Uterus (tissue), 4 donors: Measurements from ENCODE around the gene ECPAS. TPM values are rescaled to one million over a fixed set of nuclear protein-coding genes. Genes with fewer than 3 reads are reported as not detected.
A peak's percentile ranks its signal among the peaks of the same experiment; 100 is the strongest.
"Not testable (repeated sequence)": the region's sequence is repeated elsewhere in the genome, so short reads cannot be mapped to it uniquely, and the experiment has no call there.

Source experiments
- DNase-seq, 2 donors: peaks; one replicate each; pipeline ENCODE4 v3.0.0-alpha.2; 2019 to 2020
- H3K27ac ChIP-seq, 2 donors: fragments of 200-600 bp; sonication (generic); 1 replicate in 1 of 2; 2 replicates in 1 of 2; pipeline ENCODE4 v1.5.1; 2016 to 2018
- H3K27me3 ChIP-seq, 2 donors: fragments of 200-600 bp; sonication (generic); one replicate each; pipeline ENCODE4 v1.5.1; 2018 to 2019; ENCODE audit warnings: control low read depth in 1 of 2
- H3K36me3 ChIP-seq, 2 donors: fragments of 200-600 bp; sonication (generic); one replicate each; pipeline ENCODE4 v1.5.1; 2019; ENCODE audit warnings: control low read depth in 1 of 2
- H3K4me1 ChIP-seq, 2 donors: fragments of 200-600 bp; sonication (generic); one replicate each; pipeline ENCODE4 v1.5.1; 2018 to 2019; ENCODE audit warnings: control low read depth in 1 of 2
- H3K4me3 ChIP-seq, 2 donors: fragments of 200-600 bp; sonication (generic); 1 replicate in 1 of 2; 2 replicates in 1 of 2; pipeline ENCODE4 v1.5.1; 2018 to 2019; ENCODE audit warnings: mild to moderate bottlenecking in 1 of 2
- H3K9me3 ChIP-seq, 2 donors: fragments of 200-600 bp; sonication (generic); one replicate each; pipeline ENCODE4 v1.5.1; 2019; ENCODE audit warnings: control low read depth in 1 of 2
- CTCF ChIP-seq, 4 experiments: fragments of 200-600 bp in 2 of 4; fragments of 450-650 bp in 2 of 4; sonication (generic) in 2 of 4; IDR thresholded peaks; one replicate each; pipeline ENCODE4 v1.5.1; 2016 to 2019; ENCODE audit warnings: antibody characterized with exemption in 4 of 4, mild to moderate bottlenecking in 2 of 4, moderate library complexity in 1 of 4
- POLR2A ChIP-seq, 2 donors: fragments of 450-650 bp; IDR thresholded peaks; one replicate each; pipeline ENCODE4 v1.6.1; 2016; ENCODE audit warnings: antibody characterized with exemption in 2 of 2, mild to moderate bottlenecking in 1 of 2, moderate library complexity in 1 of 2
- intact Hi-C: fragments of 100-400 bp; cut with DNase I; formaldehyde crosslinking; loops from one replicate; pipeline ENCODE4 v1.15.1; 2023; ENCODE audit warnings: low total_unique reads
- total RNA-seq, 4 donors: library from RNA; depleted of rRNA in 3 of 4; stranded (reverse); fragments of >200 nt in 3 of 4; gene quantifications; one replicate each; pipeline versions ENCODE4 v1.1.0 to v1.2.4, GENCODE V29; 2014 to 2023
- donor health status: DM: yes; HTN: yes; CAD: no.

The ECPAS gene
- total RNA-seq, 4 donors from 2014 or later = 56.1 to 115 (median 84.4) TPM

GRCh38 chr9:111525056-111525977 lies 41.1 kb upstream of the ECPAS start, which contains the start of gene ZNF483:
Gene ZNF483 (plus strand): TSS chr9:111525179. CDS start chr9:111527396, 2,217 bp downstream.
- intact Hi-C loops = no loop called here
- TF ChIP-seq POLR2A (IDR thresholded peaks at IDR 0.05) (peak in 1 of 2 donors; percentile 65), CTCF (IDR thresholded peaks at IDR 0.05) (no peak)
- peak; percentile 80 to 83 for DNase-seq
- Histone ChIP-seq H3K27ac (peak within 1 kb of the TSS; percentile 77 to 78), H3K36me3 (no peaks in the 10 kb centered on the region), H3K4me1 (no peaks in the 10 kb centered on the region), H3K9me3 (no peaks in the 10 kb centered on the region), H3K4me3 (peak within 1 kb of the TSS; percentile 90 to 100), H3K27me3 (no peaks in the 10 kb centered on the region)

- peak overlapping the region; percentile 90 to 100 for H3K4me3 ChIP-seq
- TF ChIP-seq CTCF (IDR thresholded peaks at IDR 0.05) (no peak), POLR2A (IDR thresholded peaks at IDR 0.05) (no peak)
- no peaks in the 10 kb centered on the region for H3K27me3 ChIP-seq
- H3K27ac ChIP-seq = peak overlapping the region; percentile 77 to 78
- DNase-seq = no peak
- no peaks in the 10 kb centered on the region for H3K4me1 ChIP-seq
- intact Hi-C loops = no loop called here
- no peaks in the 10 kb centered on the region for H3K9me3 ChIP-seq
- no peaks in the 10 kb centered on the region for H3K36me3 ChIP-seq
Measured at GRCh38 chr9:111524731-111525055, 40.5 kb upstream of the ECPAS start.

- intact Hi-C loops = no loop called here
- Histone ChIP-seq H3K4me3 (no peak overlapping the region), H3K36me3 (no peaks in the 10 kb centered on the region)
Measured at GRCh38 chr9:111516061-111516465, 31.9 kb upstream of the ECPAS start.

GRCh38 chr9:111514967-111515366 lies 30.8 kb upstream of the ECPAS start:
- H3K4me3 ChIP-seq = no peak overlapping the region
- no peaks in the 10 kb centered on the region for H3K9me3 ChIP-seq
- no peak overlapping the region for H3K27ac ChIP-seq
- no peak for TF ChIP-seq CTCF (IDR thresholded peaks at IDR 0.05)
- no peak for TF ChIP-seq POLR2A (IDR thresholded peaks at IDR 0.05)
- intact Hi-C loops = no loop called here
- no peaks in the 10 kb centered on the region for H3K4me1 ChIP-seq
- DNase-seq = no peak
- no peaks in the 10 kb centered on the region for H3K36me3 ChIP-seq
- no peaks in the 10 kb centered on the region for H3K27me3 ChIP-seq

More at GRCh38 chr9:111516061-111516465, 31.9 kb upstream of the ECPAS start:
- H3K4me1 ChIP-seq = no peaks in the 10 kb centered on the region
- no peak overlapping the region for H3K27ac ChIP-seq
- no peak for DNase-seq
- TF ChIP-seq CTCF (IDR thresholded peaks at IDR 0.05) (no peak), POLR2A (IDR thresholded peaks at IDR 0.05) (no peak)
- no peaks in the 10 kb centered on the region for H3K9me3 ChIP-seq
- H3K27me3 ChIP-seq = no peaks in the 10 kb centered on the region

- H3K4me1 ChIP-seq, DNase-seq, intact Hi-C loops, H3K4me3 ChIP-seq, H3K27ac ChIP-seq, H3K36me3 ChIP-seq, H3K27me3 ChIP-seq, H3K9me3 ChIP-seq: not testable (repeated sequence)
Measured at GRCh38 chr9:111511581-111511980, 27.4 kb upstream of the ECPAS start.
